Measurements from ENCODE around the gene PLPPR3. TPM values are rescaled to one million over a fixed set of nuclear protein-coding genes. Genes with fewer than 3 reads are reported as not detected.
A peak's percentile ranks its signal among the peaks of the same experiment; 100 is the strongest.

The PLPPR3 gene
- total RNA-seq, 1 experiment from 2014 or later: not detected

- TF ChIP-seq, protein P1, sequence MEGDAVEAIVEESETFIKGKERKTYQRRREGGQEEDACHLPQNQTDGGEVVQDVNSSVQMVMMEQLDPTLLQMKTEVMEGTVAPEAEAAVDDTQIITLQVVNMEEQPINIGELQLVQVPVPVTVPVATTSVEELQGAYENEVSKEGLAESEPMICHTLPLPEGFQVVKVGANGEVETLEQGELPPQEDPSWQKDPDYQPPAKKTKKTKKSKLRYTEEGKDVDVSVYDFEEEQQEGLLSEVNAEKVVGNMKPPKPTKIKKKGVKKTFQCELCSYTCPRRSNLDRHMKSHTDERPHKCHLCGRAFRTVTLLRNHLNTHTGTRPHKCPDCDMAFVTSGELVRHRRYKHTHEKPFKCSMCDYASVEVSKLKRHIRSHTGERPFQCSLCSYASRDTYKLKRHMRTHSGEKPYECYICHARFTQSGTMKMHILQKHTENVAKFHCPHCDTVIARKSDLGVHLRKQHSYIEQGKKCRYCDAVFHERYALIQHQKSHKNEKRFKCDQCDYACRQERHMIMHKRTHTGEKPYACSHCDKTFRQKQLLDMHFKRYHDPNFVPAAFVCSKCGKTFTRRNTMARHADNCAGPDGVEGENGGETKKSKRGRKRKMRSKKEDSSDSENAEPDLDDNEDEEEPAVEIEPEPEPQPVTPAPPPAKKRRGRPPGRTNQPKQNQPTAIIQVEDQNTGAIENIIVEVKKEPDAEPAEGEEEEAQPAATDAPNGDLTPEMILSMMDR (IDR thresholded peaks at IDR 0.05; ENCODE audit: unreplicated experiment): no peak
- Mint-ChIP-seq H3K4me1 (ENCODE audit: low read depth, unreplicated experiment) (peaks cover 9% of the 10 kb centered on the region), H3K36me3 (ENCODE audit: insufficient read depth, unreplicated experiment) (peaks cover 6% of the 10 kb centered on the region), H3K9me3 (ENCODE audit: low read depth, unreplicated experiment) (no peaks in the 10 kb centered on the region), H3K4me3 (ENCODE audit: low read depth, unreplicated experiment) (peak overlapping the region; percentile 54), H3K27me3 (ENCODE audit: unreplicated experiment) (no peaks in the 10 kb centered on the region), H3K27ac (ENCODE audit: unreplicated experiment) (no peak overlapping the region)
- intact Hi-C loops (cut with micrococcal nuclease; ENCODE audit: unreplicated experiment): no loop called here
- CTCF ChIA-PET: no interaction called here
- no peak for DNase-seq
- no TSS peak for BruUV-seq (replicated peaks)
Observed at GRCh38 chr19:781800-782184, 40.0 kb downstream of the PLPPR3 start.

DNA sequence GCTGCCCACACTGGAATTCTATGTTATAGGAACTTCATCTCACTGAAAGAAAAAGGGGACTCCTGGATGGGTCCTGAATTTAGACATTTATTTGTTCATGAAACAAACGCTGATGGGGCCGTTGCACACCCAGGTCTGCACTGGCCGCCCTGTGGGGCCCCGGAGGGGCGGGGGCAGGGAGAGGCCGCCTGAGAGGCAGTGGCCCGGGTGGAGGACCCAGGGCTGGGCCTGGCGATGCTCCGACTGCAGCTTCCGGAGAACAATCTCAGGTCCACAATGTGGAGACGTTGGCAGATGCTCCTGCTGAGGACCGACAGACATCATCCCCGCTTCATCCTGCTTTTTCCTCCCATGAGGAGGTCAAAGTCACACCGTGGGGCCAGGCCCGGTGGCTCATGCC lies 40.8 kb downstream of the PLPPR3 start:
- Mint-ChIP-seq H3K4me3 (ENCODE audit: low read depth, unreplicated experiment) (no peak overlapping the region), H3K36me3 (ENCODE audit: insufficient read depth, unreplicated experiment) (peaks cover 6% of the 10 kb centered on the region), H3K27ac (ENCODE audit: unreplicated experiment) (no peak overlapping the region), H3K9me3 (ENCODE audit: low read depth, unreplicated experiment) (no peaks in the 10 kb centered on the region), H3K4me1 (ENCODE audit: low read depth, unreplicated experiment) (peaks cover 9% of the 10 kb centered on the region), H3K27me3 (ENCODE audit: unreplicated experiment) (no peaks in the 10 kb centered on the region)
- CTCF ChIA-PET: interaction anchor here (0.5 kb wide), 1 partner anchor 158 kb away, joined by 3 read pairs; no protein-coding TSS in a partner anchor
- intact Hi-C loops (cut with micrococcal nuclease; ENCODE audit: unreplicated experiment): no loop called here
- no peak for DNase-seq
- BruUV-seq (replicated peaks): no TSS peak
- TF ChIP-seq, protein P1 (IDR thresholded peaks at IDR 0.05; ENCODE audit: unreplicated experiment): no peak

GRCh38 chr19:778910-779653 lies 42.7 kb downstream of the PLPPR3 start:
- Mint-ChIP-seq H3K9me3 (ENCODE audit: low read depth, unreplicated experiment) (no peaks in the 10 kb centered on the region), H3K27me3 (ENCODE audit: unreplicated experiment) (no peaks in the 10 kb centered on the region), H3K4me1 (ENCODE audit: low read depth, unreplicated experiment) (peaks cover 9% of the 10 kb centered on the region), H3K27ac (ENCODE audit: unreplicated experiment) (no peak overlapping the region), H3K36me3 (ENCODE audit: insufficient read depth, unreplicated experiment) (peaks cover 6% of the 10 kb centered on the region), H3K4me3 (ENCODE audit: low read depth, unreplicated experiment) (no peak overlapping the region)
- no TSS peak for BruUV-seq (replicated peaks)
- no peak for DNase-seq
- intact Hi-C loops (cut with micrococcal nuclease; ENCODE audit: unreplicated experiment): no loop called here
- TF ChIP-seq, protein P1 (IDR thresholded peaks at IDR 0.05; ENCODE audit: unreplicated experiment): no peak
- CTCF ChIA-PET: no interaction called here

DNA sequence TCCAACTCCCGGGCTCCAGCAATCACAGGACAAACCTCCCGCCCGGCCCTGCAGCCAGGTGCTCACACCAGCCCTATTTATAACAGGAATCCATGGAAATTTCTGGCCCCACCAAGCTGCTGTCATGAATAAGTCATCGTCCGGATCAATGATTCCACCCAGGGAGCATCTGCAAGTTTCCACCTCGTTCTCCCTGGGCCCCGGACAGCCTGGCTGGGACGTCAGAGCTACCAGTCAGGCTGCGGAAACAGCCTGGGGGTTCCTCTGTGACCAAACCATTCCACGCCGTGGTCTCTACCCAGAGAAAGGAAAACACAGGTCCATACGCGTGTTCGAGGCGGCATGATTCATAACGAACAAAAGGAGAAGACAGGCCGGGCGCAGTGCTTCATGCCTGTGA lies 45.2 kb downstream of the PLPPR3 start:
- TF ChIP-seq, protein P1 (IDR thresholded peaks at IDR 0.05; ENCODE audit: unreplicated experiment): no peak
- no peaks in the 10 kb centered on the region for H3K9me3 Mint-ChIP-seq (ENCODE audit: low read depth, unreplicated experiment)
- no peak for DNase-seq
- no peaks in the 10 kb centered on the region for H3K4me1 Mint-ChIP-seq (ENCODE audit: low read depth, unreplicated experiment)
- CTCF ChIA-PET: no interaction called here
- no TSS peak for BruUV-seq (replicated peaks)
- H3K4me3 Mint-ChIP-seq (ENCODE audit: low read depth, unreplicated experiment): no peak overlapping the region
- H3K27me3 Mint-ChIP-seq (ENCODE audit: unreplicated experiment): no peaks in the 10 kb centered on the region
- H3K36me3 Mint-ChIP-seq (ENCODE audit: insufficient read depth, unreplicated experiment): peaks cover 6% of the 10 kb centered on the region
- intact Hi-C loops (cut with micrococcal nuclease; ENCODE audit: unreplicated experiment): no loop called here
- no peak overlapping the region for H3K27ac Mint-ChIP-seq (ENCODE audit: unreplicated experiment)
